HG02798 (cell line): ENCODE measurements around the gene ARL6.
"Not testable (repeated sequence)": the region's sequence is repeated elsewhere in the genome, so short reads cannot be mapped to it uniquely, and the experiment has no call there.

Experiments
- ATAC-seq: cut with Tn5 transposase; IDR thresholded peaks from one replicate; pipeline ENCODE4 v1.9.1; 2021; ENCODE audit warnings: mild to moderate bottlenecking; ENCODE audit not compliant: unreplicated experiment, poor library complexity

ARL6 gene

DNA sequence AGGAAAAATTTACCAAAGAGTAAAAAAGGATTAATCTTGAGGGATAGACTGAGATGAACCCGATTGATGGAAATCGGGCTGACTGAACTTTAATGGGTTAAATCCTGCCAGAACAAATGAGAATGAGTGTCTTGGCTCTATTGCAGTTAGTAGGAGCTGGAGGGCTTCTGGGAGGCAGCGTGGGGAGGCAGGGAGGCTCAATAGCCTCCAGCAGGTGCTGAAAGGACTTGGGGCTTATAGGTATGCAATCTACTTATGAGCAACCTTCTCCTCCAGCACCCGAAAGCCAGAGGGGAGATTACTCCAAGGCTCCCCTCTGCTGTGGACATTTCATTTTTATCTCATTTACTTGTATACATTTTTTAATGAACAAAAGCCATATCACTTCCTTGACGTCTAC, 56.2 kb downstream of the ARL6 start:
- no peak for ATAC-seq

DNA sequence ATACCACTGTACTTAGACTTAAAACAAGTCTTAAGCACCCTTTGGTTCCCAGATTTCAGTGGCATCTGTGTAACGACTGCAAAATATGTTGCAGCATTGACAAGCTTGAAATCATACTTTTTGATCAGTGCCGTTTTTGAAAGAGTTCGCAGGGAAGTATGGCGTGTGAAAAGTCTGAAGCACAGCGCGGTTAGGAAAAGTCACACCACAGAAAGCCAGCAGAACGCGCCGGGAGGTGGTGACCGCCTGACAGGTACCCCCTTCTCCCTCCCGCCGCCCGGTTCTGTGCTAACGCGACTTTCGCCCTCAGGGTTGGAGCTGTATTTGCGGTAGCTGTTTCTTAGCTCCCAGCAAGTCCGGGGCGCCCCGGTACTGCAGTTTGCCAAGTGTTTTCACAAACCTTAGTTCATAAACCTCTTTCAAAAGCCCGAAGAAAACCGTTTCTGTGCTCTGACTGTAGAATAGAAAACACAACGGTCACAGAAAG, 56.8 kb downstream of the ARL6 start:
- ATAC-seq: peak; percentile 55

DNA sequence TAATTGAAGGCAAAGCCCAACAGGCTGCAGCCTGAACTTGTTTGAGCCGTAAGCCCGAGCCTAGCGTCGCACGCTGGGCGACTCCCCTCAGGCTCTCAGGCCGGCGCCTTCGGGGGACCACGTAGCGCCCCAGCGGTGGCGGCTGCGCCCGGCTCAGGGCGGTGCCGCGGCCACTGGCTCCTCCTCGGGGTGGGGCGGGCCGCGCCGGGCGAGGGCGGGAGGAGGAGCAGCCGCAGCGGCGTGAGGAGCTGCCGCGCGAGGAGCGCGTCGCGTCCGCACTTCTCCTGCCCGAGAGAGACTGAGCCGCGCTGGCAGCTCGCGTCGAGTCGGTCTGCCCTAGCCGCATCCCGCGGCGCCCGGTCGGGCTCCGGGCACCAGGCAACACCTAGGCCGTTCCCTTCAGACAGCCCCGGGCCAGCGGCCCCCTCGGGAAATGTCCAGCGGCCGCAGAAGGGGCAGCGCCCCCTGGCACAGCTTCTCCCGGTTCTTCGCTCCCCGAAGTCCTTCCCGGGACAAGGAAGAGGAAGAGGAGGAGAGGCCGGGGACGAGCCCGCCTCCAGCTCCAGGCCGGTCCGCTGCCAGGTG, 57.3 kb downstream of the ARL6 start, which contains the start of gene CRYBG3:
CRYBG3 (plus strand) TSS at position 238 of the 585 bp plus-strand sequence; CDS start at position 434, 196 bp downstream.
- ATAC-seq: peak; percentile 98

DNA sequence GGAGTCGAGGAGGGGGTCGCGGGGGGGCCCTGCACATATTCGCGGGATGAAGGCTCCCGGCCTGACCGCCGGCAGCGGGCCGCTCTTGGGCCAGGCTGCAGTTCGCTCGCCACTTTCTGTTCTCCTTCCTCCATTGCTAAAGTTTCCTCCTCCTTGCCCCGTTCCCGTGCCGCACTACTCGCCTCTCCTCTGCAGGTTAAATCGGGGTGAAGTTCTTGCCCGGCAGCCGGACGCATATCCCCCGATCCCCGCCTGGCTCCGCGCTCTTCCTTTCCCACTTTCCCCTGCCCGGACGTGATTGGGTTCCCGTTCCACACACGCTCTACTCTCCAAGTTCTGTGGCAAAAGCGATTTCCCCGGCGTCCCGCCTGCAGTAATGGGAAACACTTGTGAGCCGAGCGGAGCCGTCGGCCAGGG, 57.8 kb downstream of the ARL6 start:
- ATAC-seq: peak; percentile 16

DNA sequence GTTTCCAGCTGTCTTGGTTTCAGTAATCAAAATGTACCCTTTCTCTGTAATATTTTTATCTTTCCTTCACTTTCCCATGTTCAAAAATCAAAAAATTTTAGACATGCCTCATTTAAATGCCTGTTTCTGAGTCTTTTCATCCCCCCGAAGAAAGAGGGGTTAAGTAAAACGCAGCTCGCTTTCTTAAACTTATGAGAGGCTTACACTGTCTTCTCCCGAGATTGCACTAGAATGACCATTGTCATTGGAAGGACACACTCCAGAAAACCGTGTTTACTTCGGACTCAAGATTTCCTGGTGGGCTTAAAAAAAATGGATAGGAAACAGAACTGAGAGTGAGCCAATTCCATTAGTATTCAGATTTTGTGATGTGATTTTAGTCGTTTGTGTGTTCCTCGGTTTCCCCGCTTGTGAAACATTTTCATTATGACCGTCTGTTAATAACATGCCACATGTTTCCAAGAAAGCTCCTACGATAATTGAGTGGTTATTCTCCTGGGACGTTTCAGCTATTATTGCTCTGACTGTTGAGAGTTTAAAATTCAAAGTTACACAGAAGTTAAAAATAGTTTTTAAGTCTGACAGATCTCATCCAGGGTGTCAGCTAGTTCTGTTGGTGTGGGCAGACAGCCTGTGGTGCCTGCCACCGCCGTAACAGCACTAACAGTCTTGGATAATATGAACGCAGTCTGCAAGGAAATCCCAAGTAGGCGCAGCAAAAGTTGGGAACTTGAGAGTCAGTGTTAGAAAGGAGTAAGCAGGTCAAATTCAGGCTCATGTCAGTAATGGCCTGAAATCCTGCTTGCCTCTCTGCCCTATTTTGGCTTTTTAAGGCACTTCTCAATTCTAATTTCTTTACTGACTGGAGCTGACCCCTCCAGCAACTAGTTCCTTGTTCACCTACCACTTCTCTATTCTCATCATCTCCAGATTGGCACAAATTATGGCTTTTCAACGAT, 58.8 kb downstream of the ARL6 start:
- ATAC-seq: no peak

DNA sequence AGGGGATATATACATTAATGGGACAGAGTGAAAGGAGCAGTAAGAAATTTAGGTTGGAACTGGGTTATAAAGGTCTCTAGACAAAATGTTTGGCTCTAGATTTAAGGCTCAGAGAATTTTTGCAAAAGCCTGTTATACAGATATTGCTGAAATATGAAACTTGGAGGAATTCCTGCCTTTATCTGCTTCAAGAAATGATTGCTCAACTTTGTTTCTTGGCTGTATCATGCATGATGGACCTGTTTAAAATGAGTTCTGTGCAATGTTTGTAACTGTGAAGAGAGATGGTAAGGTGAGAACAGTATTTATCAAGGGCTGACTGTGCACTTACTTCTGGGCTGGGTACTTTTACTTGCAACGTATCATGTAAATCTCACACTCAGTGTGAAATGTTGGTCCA, 60.5 kb downstream of the ARL6 start:
- ATAC-seq: no peak

DNA sequence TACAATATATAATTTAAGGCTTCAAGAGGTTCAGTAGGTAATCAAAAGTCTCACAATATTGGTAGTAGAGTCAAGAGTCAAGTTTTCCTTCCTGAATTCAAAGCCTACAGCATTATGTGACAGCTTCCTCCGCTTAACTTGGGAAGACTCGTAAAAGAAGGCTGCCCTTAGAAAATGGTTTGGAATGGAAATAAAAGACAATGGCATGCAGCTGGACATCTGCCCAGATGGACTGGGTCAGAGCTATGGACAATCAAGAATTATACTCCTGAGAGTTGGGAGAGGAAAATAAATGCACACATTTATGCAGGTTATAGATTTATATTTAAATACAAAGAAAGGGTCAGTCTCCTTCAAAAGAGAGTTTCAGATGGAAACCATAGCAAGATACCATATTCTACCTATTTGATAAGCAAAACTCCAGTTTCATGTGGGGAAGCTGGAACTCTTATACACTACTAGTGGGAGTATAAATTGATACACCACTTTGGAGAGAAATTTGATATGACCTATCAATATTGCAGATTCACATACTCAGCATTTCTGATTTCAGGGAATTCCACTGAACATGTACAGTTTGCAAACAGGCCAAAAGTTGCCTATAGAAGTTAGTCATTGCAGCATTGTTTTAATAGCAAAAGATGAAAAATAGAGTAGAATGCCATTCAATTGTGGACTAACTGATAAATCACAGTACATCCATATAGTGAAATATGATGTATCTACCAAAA, 63.3 kb downstream of the ARL6 start:
- no peak for ATAC-seq

DNA sequence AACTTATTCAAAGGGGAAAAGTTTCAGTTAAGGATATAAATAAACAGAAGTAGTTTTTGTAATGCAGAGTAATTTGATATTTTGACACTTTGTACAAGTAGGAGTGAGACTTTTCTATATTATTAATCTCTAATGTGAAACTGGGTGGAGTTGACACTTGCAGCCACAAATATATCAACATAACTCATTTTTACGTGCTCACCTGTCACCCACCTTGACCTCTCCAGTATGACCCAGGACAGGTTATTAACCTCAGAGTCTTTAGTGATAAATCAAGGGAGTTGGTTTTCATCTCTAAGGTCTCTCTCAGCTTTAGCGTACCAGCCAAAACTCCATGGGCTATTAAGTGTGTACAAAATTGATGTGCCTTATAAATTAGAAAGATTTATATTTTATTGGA, 64.6 kb downstream of the ARL6 start:
- ATAC-seq: no peak

DNA sequence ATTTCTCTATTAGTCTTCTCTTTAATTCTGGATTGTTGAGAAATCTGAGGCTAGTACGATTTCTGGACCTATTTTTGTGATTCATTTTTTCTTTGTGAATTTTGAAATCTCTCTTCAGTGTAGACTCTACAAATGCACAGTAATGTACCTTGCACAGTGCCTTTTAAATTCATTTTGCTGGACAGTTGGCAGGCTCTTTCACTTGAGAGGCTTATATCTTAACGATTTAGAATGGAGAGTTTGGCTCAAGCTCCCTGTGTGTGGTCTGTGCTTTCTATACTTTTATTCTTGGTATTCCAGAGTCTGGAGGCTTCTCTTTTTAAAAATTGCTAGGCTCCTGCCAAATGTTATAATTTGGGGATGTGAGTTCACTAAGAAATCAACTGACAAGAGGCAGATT, 66.1 kb downstream of the ARL6 start:
- ATAC-seq: no peak

DNA sequence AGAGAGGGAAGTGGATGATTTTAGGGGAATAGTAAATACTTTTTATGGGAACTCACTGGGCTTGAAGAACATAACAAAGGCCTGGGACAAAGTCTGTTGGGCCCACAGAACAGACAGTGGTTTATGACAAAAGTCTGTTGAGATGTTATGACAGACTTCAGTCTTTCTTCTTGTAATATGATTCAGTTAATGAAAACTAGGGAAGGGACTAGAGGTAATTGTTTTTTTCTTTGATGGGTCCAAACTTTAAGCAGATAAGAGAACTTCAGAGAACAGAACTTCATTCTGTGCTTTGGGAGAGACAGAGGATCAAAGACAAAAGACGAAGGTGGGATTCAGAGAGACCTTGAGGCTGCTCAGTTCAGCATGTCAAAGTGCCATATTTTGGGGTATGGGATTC, 66.6 kb downstream of the ARL6 start:
- no peak for ATAC-seq

DNA sequence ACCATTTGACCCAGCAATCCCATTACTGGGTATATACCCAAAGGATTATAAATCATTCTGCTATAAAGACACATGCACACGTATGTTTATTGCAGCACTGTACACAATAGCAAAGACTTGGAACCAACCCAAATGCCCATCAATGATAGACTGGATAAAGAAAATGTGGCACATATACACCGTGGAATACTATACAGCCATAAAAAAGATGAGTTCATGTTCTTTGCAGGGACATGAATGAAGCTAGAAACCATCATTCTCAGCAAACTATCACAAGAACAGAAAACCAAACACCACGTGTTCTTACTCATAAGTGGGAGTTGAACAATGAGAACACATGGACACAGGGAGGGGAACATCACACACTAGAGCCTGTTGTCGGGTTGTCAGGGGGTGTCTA, 68.6 kb downstream of the ARL6 start:
- not testable (repeated sequence) for ATAC-seq

DNA sequence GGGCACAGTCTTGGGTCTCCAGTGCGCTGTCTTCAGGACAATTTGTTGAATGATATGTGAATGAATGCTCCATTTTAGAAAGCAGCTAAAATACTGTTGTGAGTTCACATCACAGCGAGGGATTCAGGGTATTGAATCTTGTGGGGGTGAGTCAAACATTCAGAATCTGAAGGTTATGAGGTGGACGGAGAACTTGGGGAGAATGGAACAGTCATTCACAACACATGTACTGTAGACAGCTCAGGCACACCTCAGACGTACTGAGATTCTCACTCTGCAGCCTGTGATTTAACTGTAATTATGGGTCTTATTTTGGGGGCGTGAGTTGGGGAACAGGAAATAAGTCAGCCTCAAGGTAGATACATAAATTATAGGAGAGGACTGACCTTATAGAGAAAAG, 71.2 kb downstream of the ARL6 start:
- ATAC-seq: no peak

DNA sequence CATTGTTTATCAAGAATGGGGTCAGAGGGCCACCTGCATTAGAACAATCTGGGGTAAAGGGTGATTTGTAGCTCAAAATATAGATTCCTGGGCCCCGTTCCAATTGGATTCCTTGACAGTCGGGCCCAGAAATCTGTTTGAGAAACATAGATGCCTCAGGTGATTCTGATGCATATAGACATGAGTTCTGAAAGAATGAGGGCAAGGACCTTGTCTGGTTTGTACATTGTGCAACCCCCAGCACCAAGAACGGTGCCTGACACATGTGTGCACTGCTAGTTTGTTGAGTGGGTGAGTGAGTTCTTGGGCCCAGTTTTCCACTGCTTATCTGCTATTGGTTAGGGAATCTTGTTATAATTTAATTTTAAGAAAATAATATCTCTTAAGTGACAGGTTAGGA, 73.8 kb downstream of the ARL6 start:
- no peak for ATAC-seq

DNA sequence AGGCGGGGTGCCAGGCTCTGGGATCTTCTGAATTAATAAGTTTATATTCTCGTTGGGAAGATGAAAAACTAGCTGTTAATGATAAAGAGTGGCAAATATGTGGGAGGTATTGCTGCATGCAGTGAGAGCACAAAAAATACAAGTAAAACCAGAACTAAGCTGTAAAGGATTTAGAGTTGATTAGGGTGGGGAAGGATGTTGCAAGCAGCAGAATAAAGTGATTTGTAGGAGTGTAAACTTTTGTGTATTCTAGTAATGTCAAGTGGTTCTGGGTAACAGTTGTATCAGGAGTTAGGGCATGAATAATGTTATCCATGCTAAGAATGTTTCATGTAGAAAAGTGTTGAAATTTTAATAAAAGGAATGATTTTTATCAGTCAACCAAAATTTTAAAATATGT, 75.4 kb downstream of the ARL6 start:
- ATAC-seq: no peak

DNA sequence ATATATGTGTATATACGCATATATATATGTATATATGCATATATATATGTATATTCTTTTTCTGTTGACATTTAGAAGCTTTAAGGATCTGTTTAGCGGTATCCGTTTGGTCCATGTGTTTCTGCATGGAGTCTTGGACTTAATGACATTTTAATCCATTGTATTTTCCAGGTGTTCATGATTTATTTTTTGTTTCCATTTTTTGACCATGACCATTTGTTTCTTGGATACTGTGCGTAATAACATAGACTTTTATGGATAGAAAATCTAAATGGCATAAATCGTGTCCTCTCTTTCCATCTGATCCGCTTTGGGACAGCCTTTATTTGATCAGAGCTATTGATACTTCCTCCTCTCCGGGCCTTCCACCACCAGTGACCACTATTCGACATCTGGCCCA, 76.7 kb downstream of the ARL6 start:
- ATAC-seq: no peak

DNA sequence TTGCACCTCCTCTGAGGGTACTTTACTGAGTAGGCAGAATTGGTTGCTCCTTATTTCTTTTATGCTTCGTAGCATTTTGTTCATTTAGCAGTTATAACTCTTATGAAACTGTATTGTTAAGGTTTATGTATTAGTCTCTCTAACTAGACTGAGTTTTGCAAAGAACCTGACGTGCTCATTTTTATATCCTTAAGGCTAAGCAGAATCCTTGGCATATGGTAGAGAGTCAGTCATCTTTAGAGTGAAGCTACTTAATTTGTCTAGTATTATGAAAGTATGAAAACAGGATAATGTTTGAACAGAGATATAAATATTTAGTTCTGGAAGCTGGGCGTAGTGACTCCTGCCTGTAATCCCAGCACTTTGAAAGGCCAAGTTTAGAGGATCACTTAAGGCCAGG, 77.4 kb downstream of the ARL6 start:
- no peak for ATAC-seq

DNA sequence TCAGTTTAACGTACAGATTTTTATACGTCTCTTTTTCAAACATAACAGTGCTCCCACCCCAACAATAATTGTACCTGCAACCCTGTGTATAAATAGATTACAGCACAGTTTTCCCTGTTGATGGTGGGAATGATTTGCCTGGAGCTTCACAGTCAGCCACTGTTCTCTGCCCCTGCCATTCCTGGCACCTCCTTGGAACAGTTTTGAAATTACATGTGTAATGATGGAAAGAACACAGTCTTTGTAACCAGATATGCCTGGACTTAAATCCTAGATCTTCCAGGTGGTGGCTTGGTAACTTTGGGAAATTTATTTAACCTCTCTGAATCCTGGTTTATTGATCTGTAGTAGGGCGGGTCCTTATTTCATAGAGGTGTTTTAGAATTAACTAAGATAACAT, 84.2 kb downstream of the ARL6 start:
- no peak for ATAC-seq
